ENCODE results near the gene FRAS1.

The FRAS1 gene

DNA sequence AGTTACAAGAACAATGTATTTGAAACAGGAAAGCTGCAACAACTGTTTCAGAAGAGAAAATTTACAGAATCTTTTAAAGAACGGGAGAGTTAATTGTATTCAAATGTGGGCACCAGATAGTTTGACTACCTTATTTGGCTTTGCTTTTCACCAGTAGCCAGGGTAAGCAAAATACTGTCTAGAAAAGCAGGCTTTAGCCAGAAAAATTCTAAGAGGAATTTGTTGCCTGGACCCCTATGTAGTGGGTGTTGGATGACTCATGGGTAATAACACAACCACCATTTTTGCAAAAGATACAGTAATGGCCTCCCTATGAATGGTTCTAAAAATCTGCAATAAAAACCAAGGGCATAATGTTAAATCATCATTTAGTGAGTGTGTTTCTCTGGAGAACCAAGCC, 261.0 kb downstream of the FRAS1 start:
- peaks cover 15% of the 10 kb centered on the region for H3K27me3 ChIP-seq

DNA sequence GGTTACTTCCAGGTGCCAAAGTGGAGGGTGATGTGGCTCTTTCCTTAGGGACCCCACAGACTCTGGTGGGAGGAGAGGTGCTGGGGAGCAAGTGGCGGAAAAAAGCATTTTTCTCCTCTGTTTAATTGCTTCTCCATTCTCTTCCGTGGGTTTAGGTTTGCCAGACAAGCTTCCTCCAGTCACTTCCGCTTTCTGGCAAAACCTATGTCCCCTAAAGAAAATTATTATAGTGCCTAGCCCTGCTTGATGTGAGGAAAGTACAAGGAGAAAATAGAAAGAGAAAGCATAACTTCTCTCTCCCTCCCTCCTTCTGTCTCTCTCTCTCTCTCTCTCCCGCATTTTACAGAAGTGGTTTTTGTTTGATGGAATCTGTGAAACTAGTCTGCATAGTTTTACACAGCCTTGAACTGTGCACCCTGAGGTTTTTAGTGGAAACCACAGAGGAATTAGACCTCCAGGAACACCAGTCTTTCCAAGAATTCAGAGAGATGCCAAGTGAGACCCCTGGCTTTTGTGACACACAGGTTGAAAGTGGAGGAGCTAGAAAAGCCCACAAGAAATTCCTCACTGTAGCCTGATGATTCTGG, 263.3 kb downstream of the FRAS1 start:
- peaks cover 16% of the 10 kb centered on the region for H3K27me3 ChIP-seq
- H3K27ac ChIP-seq: no peak overlapping the region
- TF ChIP-seq, protein P1, sequence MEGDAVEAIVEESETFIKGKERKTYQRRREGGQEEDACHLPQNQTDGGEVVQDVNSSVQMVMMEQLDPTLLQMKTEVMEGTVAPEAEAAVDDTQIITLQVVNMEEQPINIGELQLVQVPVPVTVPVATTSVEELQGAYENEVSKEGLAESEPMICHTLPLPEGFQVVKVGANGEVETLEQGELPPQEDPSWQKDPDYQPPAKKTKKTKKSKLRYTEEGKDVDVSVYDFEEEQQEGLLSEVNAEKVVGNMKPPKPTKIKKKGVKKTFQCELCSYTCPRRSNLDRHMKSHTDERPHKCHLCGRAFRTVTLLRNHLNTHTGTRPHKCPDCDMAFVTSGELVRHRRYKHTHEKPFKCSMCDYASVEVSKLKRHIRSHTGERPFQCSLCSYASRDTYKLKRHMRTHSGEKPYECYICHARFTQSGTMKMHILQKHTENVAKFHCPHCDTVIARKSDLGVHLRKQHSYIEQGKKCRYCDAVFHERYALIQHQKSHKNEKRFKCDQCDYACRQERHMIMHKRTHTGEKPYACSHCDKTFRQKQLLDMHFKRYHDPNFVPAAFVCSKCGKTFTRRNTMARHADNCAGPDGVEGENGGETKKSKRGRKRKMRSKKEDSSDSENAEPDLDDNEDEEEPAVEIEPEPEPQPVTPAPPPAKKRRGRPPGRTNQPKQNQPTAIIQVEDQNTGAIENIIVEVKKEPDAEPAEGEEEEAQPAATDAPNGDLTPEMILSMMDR (IDR thresholded peaks at IDR 0.05): no peak
- H3K36me3 ChIP-seq: no peaks in the 10 kb centered on the region
- no peaks in the 10 kb centered on the region for H3K9me3 ChIP-seq
- H3K4me1 ChIP-seq (ENCODE audit: control insufficient read depth in 1 of 2, insufficient read depth in 1 of 2, low read depth in 1 of 2, low read length in 1 of 2): no peaks in the 10 kb centered on the region
- no peak overlapping the region for H3K4me3 ChIP-seq (ENCODE audit: low read depth in 1 of 2, low read length in 1 of 2)

More for the DNA sequence above, 261.0 kb downstream of the FRAS1 start:
- H3K4me1 ChIP-seq (ENCODE audit: control insufficient read depth in 1 of 2, insufficient read depth in 1 of 2, low read depth in 1 of 2, low read length in 1 of 2): no peaks in the 10 kb centered on the region
- H3K4me3 ChIP-seq (ENCODE audit: low read depth in 1 of 2, low read length in 1 of 2): no peak overlapping the region
- no peaks in the 10 kb centered on the region for H3K9me3 ChIP-seq
- no peaks in the 10 kb centered on the region for H3K36me3 ChIP-seq
- TF ChIP-seq, protein P1 (IDR thresholded peaks at IDR 0.05): no peak
- H3K27ac ChIP-seq: no peak overlapping the region

DNA sequence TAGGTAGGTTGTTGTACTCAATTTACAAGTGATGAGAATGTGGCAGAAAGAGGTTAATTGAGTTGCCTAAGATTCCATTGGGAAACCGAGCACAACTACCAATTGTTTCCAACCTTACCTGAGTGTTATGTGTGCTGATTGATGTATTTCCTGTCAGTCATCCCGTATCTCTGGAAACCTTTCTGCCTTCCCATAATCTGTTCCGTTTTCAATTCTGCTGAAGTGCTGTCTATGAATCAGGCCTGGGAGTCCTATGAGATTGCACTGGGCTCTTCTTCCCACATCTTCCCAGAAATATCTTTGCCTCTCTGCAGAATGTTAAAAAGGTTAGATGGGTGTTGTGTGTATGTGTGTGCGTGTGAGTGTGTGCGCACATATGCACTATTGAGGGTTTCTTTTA, 264.9 kb downstream of the FRAS1 start:
- peaks cover 32% of the 10 kb centered on the region for H3K27me3 ChIP-seq
- H3K4me1 ChIP-seq (ENCODE audit: control insufficient read depth in 1 of 2, insufficient read depth in 1 of 2, low read depth in 1 of 2, low read length in 1 of 2): no peaks in the 10 kb centered on the region
- TF ChIP-seq, protein P1 (IDR thresholded peaks at IDR 0.05): no peak
- no peak overlapping the region for H3K27ac ChIP-seq
- H3K36me3 ChIP-seq: no peaks in the 10 kb centered on the region
- no peak overlapping the region for H3K4me3 ChIP-seq (ENCODE audit: low read depth in 1 of 2, low read length in 1 of 2)
- H3K9me3 ChIP-seq: no peaks in the 10 kb centered on the region

DNA sequence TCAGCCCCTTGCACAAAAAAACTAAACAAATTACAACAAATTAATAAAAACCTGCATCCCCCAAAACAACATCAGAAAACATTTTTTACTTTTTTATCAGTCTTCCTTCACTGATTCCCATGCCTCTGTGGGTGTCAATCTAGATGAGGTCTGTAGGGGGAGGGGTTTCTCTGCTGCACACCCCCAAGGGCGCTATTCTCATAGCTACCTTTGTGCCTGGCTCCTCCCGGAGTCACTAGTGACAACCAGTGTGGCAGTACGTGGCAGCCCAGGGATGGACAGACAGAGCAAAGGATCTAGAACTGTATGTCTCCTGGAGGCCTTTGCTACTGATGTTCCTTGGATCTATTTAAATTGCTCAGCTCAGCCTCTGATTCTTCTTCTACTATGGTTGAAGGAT, 266.3 kb downstream of the FRAS1 start:
- no peak overlapping the region for H3K27ac ChIP-seq
- H3K4me3 ChIP-seq (ENCODE audit: low read depth in 1 of 2, low read length in 1 of 2): no peak overlapping the region
- no peaks in the 10 kb centered on the region for H3K4me1 ChIP-seq (ENCODE audit: control insufficient read depth in 1 of 2, insufficient read depth in 1 of 2, low read depth in 1 of 2, low read length in 1 of 2)
- peaks cover 32% of the 10 kb centered on the region for H3K27me3 ChIP-seq
- TF ChIP-seq, protein P1 (IDR thresholded peaks at IDR 0.05): no peak
- H3K36me3 ChIP-seq: no peaks in the 10 kb centered on the region
- no peaks in the 10 kb centered on the region for H3K9me3 ChIP-seq

DNA sequence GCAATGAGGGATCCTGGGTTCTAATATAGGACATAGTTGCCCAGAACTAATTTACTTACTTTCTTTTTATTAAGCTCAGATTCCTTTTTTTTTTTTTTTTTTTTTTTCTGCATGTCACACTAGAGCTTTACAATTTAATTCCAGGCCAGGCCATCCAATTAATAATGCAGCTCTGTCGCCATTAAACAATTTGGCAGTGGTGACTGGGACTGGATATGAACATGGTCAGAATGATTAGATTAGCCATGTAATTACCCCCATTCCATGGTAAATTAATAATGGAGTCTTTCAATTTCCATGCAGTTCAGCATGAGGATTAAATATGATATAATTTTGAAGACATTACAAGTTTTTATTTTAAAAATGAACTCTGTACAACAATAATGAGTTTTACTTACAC, 267.5 kb downstream of the FRAS1 start:
- TF ChIP-seq, protein P1 (IDR thresholded peaks at IDR 0.05): no peak
- no peak overlapping the region for H3K27ac ChIP-seq
- no peaks in the 10 kb centered on the region for H3K36me3 ChIP-seq
- H3K4me3 ChIP-seq (ENCODE audit: low read depth in 1 of 2, low read length in 1 of 2): no peak overlapping the region
- peaks cover 26% of the 10 kb centered on the region for H3K27me3 ChIP-seq
- no peaks in the 10 kb centered on the region for H3K9me3 ChIP-seq
- H3K4me1 ChIP-seq (ENCODE audit: control insufficient read depth in 1 of 2, insufficient read depth in 1 of 2, low read depth in 1 of 2, low read length in 1 of 2): no peaks in the 10 kb centered on the region
